ENCODE data around the gene IRF6. TPM values are rescaled to one million over a fixed set of nuclear protein-coding genes. Genes with fewer than 3 reads are reported as not detected.

The IRF6 gene
- total and polyA plus RNA-seq, 2 donors (not counting 1 experiment from before 2014, with no cell fraction given) = 0.18 to 1.1 TPM

GRCh38 chr1:209840611-209841010, 34.7 kb upstream of the IRF6 start:
- Mint-ChIP-seq H3K4me1 (no peaks in the 10 kb centered on the region), H3K27ac (no peak overlapping the region), H3K27me3 (no peaks in the 10 kb centered on the region), H3K4me3 (no peak overlapping the region), H3K9me3 (ENCODE audit: insufficient read depth) (no peaks in the 10 kb centered on the region)
- peaks cover 23% of the 10 kb centered on the region for H4K20me1 ChIP-seq (ENCODE audit: control insufficient read depth, insufficient read depth, low read length, poor library complexity, severe bottlenecking)
- no peak overlapping the region for H3K27ac ChIP-seq (ENCODE audit: low read length in 2 of 2)
- DNase-seq (no peak), ATAC-seq (ENCODE audit: low read depth) (no peak)
- ChIA-PET POLR2A (no interaction called here), CTCF (interaction anchor here (1.0 to 2.4 kb wide), 4 partner anchors 9 to 15 kb away, joined by 3 to 6 read pairs (median 4); partner anchors contain the start of gene UTP25)
- H3K79me2 ChIP-seq (ENCODE audit: control insufficient read depth, insufficient read depth, low read length) = no peaks in the 10 kb centered on the region
- peaks cover 33 to 93% of the 10 kb centered on the region in 2 experiments for H3K36me3 ChIP-seq (replicated peaks in 1 of 2; ENCODE audit: control extremely low read depth in 1 of 2, control insufficient read depth in 1 of 2, extremely low read depth in 1 of 2, insufficient read depth in 2 of 2, low read length in 1 of 2)
- H2AFZ ChIP-seq (ENCODE audit: insufficient read depth, low read depth, low read length, poor library complexity, severe bottlenecking) = no peak overlapping the region
- H3K4me1 ChIP-seq (ENCODE audit: control insufficient read depth in 2 of 2, insufficient read depth in 2 of 2, low read length in 2 of 2) = no peaks in the 10 kb centered on the region
- no peak overlapping the region for H3K4me2 ChIP-seq (replicated peaks; ENCODE audit: low read depth, low read length, poor library complexity, severe bottlenecking)
- no peaks in the 10 kb centered on the region for H3K9me3 ChIP-seq (ENCODE audit: control extremely low read depth in 1 of 3, control insufficient read depth in 2 of 3, insufficient read depth in 1 of 3, low read length in 2 of 3)
- WGBS (ENCODE audit: insufficient coverage) = 100% methylated on average over 4 of the region's 5 CpGs
- no peak overlapping the region for H3K4me3 ChIP-seq (ENCODE audit: control extremely low read depth in 1 of 5, extremely low read depth in 1 of 5, insufficient read depth in 1 of 5, low read depth in 2 of 5, low read length in 4 of 5)
- H3K9ac ChIP-seq (ENCODE audit: low read length) = no peak overlapping the region
- no peak for TF ChIP-seq EZH2 (IDR thresholded peaks at IDR 0.05; ENCODE audit: borderline replicate concordance, insufficient read depth, low read depth, low read length, poor library complexity, severe bottlenecking)
- no peak for TF ChIP-seq CTCF (IDR thresholded peaks at IDR 0.05)
- no peaks in the 10 kb centered on the region for H3K27me3 ChIP-seq (replicated peaks in 1 of 4; ENCODE audit: control extremely low read depth in 1 of 4, control insufficient read depth in 3 of 4, insufficient read depth in 4 of 4, low read length in 3 of 4)
- intact Hi-C loops (cut with micrococcal nuclease) = no loop called here

- no peak overlapping the region for H3K9ac ChIP-seq (ENCODE audit: low read length)
- Mint-ChIP-seq H3K4me1 (no peaks in the 10 kb centered on the region), H3K4me3 (no peak overlapping the region), H3K27ac (no peak overlapping the region), H3K27me3 (no peaks in the 10 kb centered on the region), H3K9me3 (ENCODE audit: insufficient read depth) (no peaks in the 10 kb centered on the region)
- 96% methylated on average over 5 of the region's 5 CpGs for WGBS (ENCODE audit: insufficient coverage)
- no peaks in the 10 kb centered on the region for H3K27me3 ChIP-seq (replicated peaks in 1 of 4; ENCODE audit: control extremely low read depth in 1 of 4, control insufficient read depth in 3 of 4, insufficient read depth in 4 of 4, low read length in 3 of 4)
- no peak overlapping the region for H3K27ac ChIP-seq (ENCODE audit: low read length in 2 of 2)
- H3K9me3 ChIP-seq (ENCODE audit: control extremely low read depth in 1 of 3, control insufficient read depth in 2 of 3, insufficient read depth in 1 of 3, low read length in 2 of 3) = no peaks in the 10 kb centered on the region
- no peak for DNase-seq
- TF ChIP-seq CTCF (IDR thresholded peaks at IDR 0.05) = no peak
- TF ChIP-seq EZH2 (IDR thresholded peaks at IDR 0.05; ENCODE audit: borderline replicate concordance, insufficient read depth, low read depth, low read length, poor library complexity, severe bottlenecking) = no peak
- CTCF ChIA-PET = interaction anchor here (1.0 to 2.4 kb wide), 5 partner anchors 10 to 17 kb away, joined by 3 to 7 read pairs (median 4); partner anchors contain the start of gene UTP25
- H4K20me1 ChIP-seq (ENCODE audit: control insufficient read depth, insufficient read depth, low read length, poor library complexity, severe bottlenecking) = peaks cover 23% of the 10 kb centered on the region
- no peak overlapping the region for H2AFZ ChIP-seq (ENCODE audit: insufficient read depth, low read depth, low read length, poor library complexity, severe bottlenecking)
- POLR2A ChIA-PET = no interaction called here
- H3K4me2 ChIP-seq (replicated peaks; ENCODE audit: low read depth, low read length, poor library complexity, severe bottlenecking) = no peak overlapping the region
- no peaks in the 10 kb centered on the region for H3K4me1 ChIP-seq (ENCODE audit: control insufficient read depth in 2 of 2, insufficient read depth in 2 of 2, low read length in 2 of 2)
- no peaks in the 10 kb centered on the region for H3K79me2 ChIP-seq (ENCODE audit: control insufficient read depth, insufficient read depth, low read length)
- H3K36me3 ChIP-seq (replicated peaks in 1 of 2; ENCODE audit: control extremely low read depth in 1 of 2, control insufficient read depth in 1 of 2, extremely low read depth in 1 of 2, insufficient read depth in 2 of 2, low read length in 1 of 2) = peaks cover 29 to 95% of the 10 kb centered on the region in 2 experiments
- H3K4me3 ChIP-seq (ENCODE audit: control extremely low read depth in 1 of 5, extremely low read depth in 1 of 5, insufficient read depth in 1 of 5, low read depth in 2 of 5, low read length in 4 of 5) = no peak overlapping the region
- ATAC-seq (ENCODE audit: low read depth) = no peak
- intact Hi-C loops (cut with micrococcal nuclease) = no loop called here
Observed at GRCh38 chr1:209839875-209840546, 34.1 kb upstream of the IRF6 start.

Data from B cell (primary cell).